AG09309 (cell line): ENCODE data around the gene SAMD10.

Source experiments
- DNase-seq: peaks from one replicate; pipeline ENCODE4 v3.0.0-alpha.2; 2010; ENCODE audit warnings: low read depth
- H3K4me3 ChIP-seq: 2 replicates; pipeline ENCODE4 v1.5.1; 2011; ENCODE audit warnings: mild to moderate bottlenecking, low read depth, low read length, moderate library complexity; ENCODE audit not compliant: control insufficient read depth
- TF ChIP-seq, protein P1 (sequence below): IDR thresholded peaks from 2 replicates; pipeline ENCODE4 v1.5.1; 2011; ENCODE audit warnings: mild to moderate bottlenecking, low read depth, low read length, inconsistent platforms; ENCODE audit not compliant: insufficient read depth, control insufficient read depth; ENCODE audit errors: missing control alignments

SAMD10 gene

DNA sequence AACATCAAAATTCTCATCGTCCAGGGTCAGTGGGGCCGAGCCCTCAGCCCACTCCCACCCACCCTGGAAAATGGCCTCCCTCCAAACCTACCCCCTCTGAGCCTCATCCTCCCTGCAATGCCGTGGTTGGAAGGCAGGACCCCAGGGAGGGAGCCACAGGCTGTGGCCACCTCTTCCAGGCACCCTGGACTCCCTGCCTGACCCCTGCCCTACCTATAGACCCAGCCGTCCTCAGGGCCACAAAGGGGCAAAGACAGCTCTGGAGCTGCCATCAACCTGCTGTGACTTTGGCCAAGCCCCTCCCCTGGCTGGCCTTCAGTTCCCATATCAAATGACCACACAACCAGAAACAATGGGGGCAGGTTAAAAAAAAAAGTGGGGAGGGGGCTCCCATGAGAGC lies 21.0 kb downstream of the SAMD10 start:
- H3K4me3 ChIP-seq = no peak overlapping the region
- DNase-seq = no peak
- TF ChIP-seq, protein P1, sequence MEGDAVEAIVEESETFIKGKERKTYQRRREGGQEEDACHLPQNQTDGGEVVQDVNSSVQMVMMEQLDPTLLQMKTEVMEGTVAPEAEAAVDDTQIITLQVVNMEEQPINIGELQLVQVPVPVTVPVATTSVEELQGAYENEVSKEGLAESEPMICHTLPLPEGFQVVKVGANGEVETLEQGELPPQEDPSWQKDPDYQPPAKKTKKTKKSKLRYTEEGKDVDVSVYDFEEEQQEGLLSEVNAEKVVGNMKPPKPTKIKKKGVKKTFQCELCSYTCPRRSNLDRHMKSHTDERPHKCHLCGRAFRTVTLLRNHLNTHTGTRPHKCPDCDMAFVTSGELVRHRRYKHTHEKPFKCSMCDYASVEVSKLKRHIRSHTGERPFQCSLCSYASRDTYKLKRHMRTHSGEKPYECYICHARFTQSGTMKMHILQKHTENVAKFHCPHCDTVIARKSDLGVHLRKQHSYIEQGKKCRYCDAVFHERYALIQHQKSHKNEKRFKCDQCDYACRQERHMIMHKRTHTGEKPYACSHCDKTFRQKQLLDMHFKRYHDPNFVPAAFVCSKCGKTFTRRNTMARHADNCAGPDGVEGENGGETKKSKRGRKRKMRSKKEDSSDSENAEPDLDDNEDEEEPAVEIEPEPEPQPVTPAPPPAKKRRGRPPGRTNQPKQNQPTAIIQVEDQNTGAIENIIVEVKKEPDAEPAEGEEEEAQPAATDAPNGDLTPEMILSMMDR = no peak

DNA sequence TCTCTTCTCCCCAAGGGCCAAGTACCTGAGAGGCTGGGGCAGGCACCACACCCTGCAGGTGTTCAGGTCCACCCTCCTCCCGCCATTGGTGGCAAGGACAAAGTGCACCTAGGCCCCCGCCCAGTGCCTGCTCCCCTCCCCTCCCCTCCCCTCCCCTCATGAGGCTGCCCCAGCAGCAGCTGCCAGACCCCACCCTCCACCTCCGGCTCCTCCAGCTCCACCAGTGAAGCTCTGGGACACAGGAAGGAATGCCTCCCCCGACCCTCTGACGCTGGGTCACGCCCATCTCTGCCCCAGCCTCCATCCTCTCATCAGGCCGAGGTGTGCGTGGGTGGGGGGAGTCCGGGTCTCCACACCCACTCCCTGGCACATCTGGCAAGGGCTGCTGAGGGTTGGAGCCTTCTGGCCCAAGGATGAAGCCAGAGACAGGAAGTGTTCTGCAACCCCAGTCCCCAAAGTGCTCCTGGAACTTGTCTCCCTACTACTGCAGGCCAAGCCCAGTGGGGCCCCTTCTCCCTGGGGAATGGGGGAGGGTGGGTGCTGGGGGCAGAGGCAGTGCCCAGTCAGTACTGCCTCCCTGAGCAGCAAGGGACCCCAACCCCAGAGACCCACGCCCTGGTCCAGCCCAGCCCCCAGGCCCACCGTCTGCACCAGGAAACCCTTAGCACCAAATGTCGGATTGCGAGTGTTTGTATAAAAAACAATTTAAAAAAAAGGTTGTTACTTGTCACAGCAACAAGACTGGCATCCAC lies 21.6 kb downstream of the SAMD10 start:
- DNase-seq = no peak
- TF ChIP-seq, protein P1 = no peak
- no peak overlapping the region; the same call in 1 of the 2 replicates for H3K4me3 ChIP-seq

DNA sequence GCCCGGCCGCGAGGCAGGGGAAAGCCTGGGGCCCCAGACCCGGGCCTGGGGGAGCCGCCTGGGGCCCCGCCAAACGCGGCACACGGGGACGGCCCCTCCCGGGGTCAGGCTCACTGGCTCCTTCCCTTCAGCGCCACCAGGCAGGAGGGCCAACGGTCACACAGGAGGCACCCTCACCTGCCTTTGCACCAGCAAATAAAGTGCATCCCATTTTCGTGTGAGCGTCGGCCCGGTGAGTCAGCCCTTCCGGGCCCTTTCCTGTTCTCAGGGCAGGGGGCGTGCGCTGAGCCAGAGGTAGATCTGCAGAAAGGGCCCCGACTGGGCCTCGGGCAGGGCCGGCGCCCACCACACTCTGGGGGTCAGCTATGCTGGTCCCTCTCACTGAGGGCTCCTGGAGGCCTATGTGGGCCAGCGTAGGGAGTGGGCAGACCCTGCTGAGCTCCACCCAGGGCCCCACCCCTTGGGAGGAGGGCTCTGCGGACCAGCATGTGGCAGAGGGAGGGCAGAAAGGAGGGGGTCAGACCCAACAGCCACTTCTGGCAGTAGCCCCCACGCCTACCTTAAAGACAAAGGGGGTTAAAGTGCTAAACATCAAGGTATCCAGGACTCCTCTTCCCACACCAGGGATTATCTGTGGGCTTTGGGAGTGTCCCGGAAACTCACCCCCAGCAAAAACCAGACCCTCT lies 22.3 kb downstream of the SAMD10 start:
- peak overlapping the region; percentile 55 for H3K4me3 ChIP-seq
- no peak for DNase-seq
- TF ChIP-seq, protein P1 = no peak

DNA sequence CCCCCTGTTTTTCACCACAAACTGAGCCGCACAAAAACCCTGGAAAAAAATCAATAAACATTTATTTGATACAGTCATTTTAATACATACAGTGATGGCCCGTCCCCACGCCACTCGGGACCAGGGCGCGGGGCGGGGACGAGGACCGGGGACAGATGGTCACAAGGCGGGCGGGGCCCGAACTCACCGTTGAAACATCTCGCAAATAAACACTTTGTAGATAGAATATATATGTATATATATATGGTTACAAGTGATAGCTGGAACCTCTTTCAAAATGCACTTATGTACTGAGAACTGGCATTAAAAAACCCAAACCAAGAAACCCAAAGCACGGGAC lies 22.8 kb downstream of the SAMD10 start:
- H3K4me3 ChIP-seq = peak overlapping the region; percentile 55
- no peak for DNase-seq
- TF ChIP-seq, protein P1 = no peak

DNA sequence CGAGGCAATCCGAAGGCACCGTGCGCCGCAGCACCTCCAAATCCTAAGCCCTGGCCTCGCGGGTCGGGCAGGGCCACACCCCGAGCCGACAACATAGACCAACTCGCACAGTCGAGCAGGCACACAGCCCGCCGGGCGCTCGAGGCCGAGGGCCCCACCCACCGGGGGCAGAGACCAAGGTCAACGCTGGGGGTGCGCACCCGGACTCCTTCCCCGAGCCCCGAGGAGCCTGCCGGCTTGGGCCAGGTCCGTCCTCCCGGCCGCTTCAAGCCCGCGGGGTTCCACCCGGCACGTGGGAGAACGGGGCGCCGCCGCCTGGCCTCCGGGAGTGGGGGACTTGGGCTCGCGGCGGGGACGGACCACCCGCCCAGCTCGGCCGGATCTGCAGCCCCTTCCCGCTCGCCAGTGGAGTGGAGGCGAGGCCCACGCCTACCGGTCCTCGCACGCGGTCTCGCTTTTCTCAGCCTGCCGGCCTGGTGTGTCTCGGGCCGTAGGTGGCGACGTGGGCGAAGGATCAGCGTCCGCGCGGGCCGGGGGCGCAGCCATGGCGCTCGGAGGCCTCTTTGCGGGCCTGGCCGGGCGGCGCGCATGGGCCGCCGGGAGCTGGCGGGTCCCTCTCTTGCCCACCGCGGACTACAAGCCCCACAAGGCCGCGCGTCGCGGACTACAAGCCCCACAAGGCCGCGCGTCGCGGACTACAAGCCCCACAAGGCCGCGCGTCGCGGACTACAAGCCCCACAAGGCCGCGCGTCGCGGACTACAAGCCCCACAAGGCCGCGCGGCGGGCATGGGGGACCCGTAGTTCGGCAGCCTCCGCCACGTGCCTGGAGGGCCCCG lies 23.4 kb downstream of the SAMD10 start, which contains the start of gene UCKL1:
Gene UCKL1, minus strand, starts transcription at position 590 of the 837 bp plus-strand sequence. Its CDS starts 44 bp downstream, at position 546.
- peak; percentile 58 for DNase-seq
- peak within 1 kb of the TSS; percentile 82 for H3K4me3 ChIP-seq
- TF ChIP-seq, protein P1 = no peak

DNA sequence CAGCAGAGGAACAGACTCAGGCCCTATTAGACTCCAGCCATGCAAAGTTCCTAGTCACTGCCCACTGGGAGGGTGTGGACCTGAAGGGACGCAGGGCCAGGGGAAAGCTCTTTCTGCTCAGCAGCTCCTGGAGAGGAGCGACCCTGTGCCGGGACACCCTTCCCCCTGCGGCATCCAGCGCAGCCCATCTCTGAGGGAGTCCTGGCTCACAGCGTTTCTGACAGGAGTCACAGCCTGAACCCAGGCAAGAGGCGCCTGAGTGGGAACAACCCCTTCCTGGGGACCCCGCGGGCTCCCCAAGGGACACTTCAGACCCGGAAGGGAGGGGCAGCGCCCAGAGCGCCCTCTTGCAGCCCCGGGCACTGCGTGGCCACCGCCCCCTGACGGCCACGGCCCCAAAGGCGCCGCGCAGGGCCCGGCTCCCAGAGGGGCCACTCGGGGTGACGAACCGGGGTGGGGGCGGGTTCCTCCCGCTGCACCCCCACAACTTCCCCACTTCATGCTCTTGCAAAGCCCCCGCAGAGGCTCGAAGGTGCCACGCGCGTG lies 24.1 kb downstream of the SAMD10 start:
- H3K4me3 ChIP-seq = peak overlapping the region; percentile 82
- no peak for DNase-seq
- TF ChIP-seq, protein P1 = peak; percentile 17
